ENCODE data around the gene IL3RA. TPM values are rescaled to one million over a fixed set of nuclear protein-coding genes. Genes with fewer than 3 reads are reported as not detected.
"Not testable (repeated sequence)": the region's sequence is repeated elsewhere in the genome, so short reads cannot be mapped to it uniquely, and the experiment has no call there.

The IL3RA gene
- total RNA-seq, 1 donor from 2014 or later: 77.7 TPM

DNA sequence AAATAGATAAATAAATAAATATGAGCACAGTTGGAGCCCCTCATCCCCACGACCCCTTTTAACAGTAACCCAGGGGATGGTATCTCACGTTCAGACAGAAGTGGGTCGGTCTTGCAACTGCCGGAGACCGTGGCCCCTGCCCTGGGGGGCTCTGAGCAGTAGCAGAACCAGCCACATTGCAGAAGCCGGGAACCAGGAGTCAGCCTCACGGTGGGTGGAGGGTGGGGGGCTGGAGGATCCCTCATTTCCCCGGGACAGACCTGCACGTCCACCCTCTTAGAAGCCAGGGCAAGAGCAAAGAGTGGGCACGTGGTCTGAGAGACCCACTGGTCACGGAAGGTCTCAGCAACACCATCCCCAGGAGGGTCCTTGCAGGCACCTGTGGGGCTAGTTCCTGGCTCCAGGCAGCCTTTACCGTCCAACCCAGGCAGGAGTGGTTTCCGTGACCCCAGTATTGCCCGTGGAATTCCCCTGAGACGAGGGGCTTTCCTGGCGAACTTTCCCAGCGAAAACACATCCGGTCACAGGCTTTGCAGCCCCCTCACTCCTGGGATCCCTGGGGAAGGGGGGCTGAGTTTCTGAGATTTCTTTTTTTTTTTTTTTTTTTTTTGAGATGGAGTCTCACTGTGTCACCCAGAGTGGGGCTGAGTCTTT is 8.8 kb upstream of the IL3RA start:
- DNase-seq (ENCODE audit: extremely low read depth, low read depth, low spot score): no peak

- no peak for DNase-seq (ENCODE audit: extremely low read depth, low read depth, low spot score)
These were observed 6.0 kb upstream of the IL3RA start for GRCh38 chrX:1330605-1331004.

DNA sequence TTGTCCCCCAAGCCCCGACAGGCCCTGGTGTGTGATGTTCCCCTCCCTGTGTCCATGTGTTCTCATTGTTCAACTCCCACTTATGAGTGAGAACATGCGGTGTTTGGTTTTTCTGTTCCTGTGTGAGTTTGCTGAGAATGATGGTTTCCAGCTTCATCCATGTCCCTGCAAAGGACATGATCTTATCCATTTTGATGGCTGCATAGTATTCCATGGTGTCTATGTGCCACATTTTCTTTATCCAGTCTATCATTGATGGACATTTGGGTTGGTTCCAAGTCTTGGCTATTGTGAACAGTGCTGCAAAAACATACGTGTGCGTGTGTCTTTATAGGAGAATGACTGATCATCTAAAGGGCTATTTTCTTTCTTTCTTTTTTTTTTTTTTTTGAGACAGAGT is 4.2 kb upstream of the IL3RA start:
- not testable (repeated sequence) for DNase-seq (ENCODE audit: extremely low read depth, low read depth, low spot score)

- no peak for DNase-seq (ENCODE audit: extremely low read depth, low read depth, low spot score)
These were observed 1.7 kb upstream of the IL3RA start for GRCh38 chrX:1334854-1335253.

- DNase-seq (ENCODE audit: extremely low read depth, low read depth, low spot score): no peak
These were observed 579 bp downstream of the IL3RA start for GRCh38 chrX:1336948-1337779.

DNA sequence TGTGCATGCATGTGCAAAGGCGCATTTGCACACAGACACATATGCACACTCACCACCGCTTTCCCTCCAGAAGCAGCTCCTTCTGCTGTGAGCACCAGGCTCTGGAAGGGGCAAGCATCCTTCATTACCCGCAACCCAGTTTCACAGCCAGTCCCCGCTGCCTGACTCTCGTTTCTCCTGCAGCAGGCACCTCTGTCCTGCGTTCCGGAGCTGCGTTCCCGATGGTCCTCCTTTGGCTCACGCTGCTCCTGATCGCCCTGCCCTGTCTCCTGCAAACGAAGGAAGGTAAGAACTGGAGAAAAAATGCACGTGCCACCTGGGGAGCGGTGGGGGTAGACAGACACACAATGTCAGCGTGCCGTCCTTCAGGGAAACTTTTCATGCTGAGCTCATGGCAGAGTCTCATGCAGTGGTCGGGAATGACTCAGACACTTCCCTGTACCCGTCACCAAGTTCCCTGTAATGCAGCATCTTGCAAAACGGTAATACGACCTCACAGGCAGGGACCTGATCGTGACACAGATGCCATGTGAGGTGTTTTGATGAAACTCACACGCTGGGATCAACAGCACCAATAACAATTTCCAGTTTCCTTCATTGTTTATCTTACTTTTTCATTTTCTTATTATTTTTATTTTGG is 5.1 kb downstream of the IL3RA start:
- DNase-seq (ENCODE audit: extremely low read depth, low read depth, low spot score): no peak

GRCh38 chrX:1349606-1350005 is 13.0 kb downstream of the IL3RA start:
- DNase-seq (ENCODE audit: extremely low read depth, low read depth, low spot score): not testable (repeated sequence)

DNA sequence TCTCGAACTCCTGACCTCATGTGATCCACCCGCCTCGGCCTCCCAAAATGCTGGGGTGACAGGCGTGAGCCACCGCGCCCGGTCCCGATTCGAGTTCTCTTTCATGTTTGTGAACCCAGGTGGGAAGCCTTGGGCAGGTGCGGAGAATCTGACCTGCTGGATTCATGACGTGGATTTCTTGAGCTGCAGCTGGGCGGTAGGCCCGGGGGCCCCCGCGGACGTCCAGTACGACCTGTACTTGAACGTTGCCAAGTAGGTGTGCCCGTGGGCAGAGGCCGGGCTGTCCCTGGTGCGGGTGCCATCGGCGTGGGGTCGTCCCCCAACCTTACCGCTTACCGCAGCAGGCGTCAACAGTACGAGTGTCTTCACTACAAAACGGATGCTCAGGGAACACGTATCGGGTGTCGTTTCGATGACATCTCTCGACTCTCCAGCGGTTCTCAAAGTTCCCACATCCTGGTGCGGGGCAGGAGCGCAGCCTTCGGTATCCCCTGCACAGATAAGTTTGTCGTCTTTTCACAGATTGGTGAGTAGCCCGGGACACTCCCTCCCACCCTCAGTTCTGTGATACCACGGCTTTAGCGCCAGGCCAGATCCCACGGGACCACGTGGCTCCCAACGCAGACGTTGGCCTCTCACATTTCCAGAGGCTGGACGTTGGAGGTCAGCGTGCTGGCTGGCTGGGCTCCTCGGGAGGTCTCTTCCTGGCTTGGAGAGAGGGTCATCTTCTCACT is 15.6 kb downstream of the IL3RA start:
- no peak for DNase-seq (ENCODE audit: extremely low read depth, low read depth, low spot score)

DNA sequence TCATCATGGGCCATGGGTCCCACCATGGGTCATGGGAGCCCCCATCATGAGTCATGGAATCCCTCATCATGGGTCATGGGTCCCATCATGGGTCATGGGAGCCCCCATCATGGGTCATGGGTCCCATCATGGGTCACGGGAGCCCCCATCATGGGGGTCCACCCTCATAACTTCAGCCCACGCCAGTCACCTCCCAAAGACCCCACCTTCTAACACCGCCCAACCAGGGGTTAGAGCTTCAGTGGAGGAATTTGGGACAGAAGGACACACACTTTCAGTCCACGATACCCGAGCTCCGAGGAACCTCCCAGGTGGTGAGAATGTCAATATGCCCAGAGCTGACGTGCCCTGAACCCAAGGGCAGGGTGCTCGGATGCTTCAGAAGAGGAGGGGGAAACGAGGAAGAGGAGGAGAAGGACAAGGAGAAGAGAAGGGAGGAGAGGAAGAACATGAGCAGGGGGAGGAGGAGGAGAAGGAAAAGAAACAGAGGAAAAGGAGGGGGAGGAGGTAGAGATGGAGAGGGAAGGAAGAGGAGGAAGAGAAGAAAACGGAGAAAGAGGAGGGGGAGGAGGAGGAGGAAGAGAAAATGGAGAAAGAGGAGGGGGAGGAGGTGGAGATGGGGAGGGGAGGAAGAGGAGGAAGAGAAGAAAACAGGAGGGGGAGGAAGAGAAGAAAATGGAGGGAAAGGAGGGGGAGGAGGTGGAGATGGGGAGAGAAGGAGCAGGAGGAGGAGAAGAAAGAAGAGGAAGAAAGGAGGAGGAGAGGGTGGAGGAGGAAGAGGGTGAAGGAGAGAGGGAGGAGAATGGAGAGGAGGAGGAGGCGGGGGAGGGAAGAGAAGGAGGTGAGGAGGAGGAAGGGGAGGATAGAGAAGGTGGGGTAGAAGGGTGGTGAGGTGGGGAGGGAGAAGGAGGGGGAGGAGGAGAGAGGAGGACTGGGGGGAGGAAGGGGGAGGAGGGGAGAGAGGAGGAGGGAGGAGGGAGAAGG is 17.7 kb downstream of the IL3RA start:
- no peak for DNase-seq (ENCODE audit: extremely low read depth, low read depth, low spot score)

DNA sequence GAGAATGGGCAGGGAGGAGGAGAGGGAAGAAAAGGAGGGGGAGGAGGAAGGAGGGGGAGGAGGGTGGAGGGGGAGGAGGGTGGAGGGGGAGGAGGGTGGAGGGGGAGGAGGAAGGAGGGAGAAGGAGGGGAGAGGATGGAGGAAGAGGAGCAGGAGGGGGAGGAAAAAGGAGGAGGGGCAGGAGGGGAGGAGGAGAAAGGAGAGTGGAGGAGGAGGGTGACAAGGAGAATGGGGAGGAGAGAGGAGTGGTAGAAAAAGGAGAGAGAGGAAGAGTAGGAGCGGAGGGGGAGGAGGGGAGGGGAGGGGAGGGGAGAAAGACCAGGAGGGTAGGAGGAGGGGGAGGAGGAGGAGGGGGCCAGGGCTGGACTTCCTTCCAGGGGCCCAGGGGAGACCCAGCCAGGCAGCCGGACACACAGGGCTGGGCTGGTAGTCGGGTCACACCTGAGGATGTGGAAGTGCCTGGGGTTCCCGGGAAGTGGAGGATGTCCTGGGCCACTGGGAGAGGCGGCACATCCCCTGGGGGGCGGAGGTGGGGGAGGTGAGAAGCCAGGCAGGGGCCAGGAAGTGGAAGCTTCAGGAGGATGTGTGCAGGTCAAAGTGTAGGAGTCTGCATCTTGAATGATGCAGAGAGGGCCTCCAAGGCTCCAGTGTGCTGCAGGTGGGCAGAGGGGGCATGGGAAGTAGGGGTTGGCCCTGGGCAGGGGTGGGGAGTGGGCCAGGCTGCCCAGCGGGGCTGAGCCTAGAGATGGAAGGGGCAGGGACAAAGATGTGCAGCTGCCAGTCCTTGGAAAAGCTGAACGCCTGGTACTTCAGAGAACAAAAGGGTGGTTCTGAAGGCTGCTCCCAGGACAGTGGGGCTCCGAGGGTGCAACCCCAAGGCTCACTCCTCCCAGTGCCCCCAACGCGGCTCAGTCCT is 18.8 kb downstream of the IL3RA start:
- DNase-seq (ENCODE audit: extremely low read depth, low read depth, low spot score): no peak

DNA sequence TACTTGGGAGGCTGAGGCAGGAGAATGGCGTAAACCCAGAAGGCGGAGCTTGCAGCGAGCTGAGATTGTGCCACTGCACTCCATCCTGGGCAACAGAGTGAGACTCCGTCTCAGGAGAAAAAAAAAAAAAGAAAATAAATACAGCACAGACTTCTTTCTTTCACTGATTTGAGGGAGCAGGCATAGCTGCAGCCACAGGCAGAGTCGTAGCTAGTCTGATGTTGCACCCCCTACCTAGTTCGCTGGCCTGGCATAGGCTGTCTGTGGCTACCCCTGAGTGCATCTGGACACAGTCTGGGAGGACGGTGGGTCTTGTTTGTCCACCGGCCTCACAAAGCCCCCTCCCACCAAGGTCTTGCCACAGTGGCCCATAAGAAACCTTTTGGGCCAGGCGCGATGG is 21.4 kb downstream of the IL3RA start:
- no peak for DNase-seq (ENCODE audit: extremely low read depth, low read depth, low spot score)

DNA sequence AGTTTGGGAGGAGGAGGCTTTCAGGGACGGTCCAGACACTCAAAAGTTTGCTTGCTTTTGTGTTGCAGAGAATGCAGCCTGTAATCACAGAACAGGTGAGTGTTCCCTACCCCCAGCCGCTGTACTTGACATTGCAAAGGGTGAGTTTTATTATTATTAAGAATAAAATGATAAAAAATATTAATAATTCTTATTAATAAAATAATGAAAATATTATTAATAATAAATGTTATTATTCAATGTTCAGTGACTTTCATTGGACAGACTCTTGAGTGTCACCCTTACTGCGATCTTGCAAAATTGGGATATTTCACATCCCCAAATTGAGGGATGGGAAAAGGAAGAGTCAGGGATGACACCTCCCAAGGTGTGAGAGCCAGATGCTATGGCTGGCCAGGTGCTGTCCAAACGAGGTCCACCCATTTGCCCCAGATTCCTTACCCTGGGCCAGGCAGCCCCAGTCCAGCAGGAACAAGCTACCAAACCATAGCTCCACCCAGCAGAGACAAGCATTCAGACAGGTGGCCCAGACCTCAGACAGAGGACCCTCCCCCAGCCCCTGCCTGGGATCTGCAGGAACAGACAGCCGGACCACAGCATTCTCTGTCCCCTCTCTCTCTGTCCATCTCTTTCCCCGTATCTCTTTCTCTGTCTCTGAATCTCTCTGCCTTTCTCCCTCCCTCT is 22.4 kb downstream of the IL3RA start:
- DNase-seq (ENCODE audit: extremely low read depth, low read depth, low spot score): no peak

GRCh38 chrX:1359477-1359873 is 22.9 kb downstream of the IL3RA start:
- no peak for DNase-seq (ENCODE audit: extremely low read depth, low read depth, low spot score)

DNA sequence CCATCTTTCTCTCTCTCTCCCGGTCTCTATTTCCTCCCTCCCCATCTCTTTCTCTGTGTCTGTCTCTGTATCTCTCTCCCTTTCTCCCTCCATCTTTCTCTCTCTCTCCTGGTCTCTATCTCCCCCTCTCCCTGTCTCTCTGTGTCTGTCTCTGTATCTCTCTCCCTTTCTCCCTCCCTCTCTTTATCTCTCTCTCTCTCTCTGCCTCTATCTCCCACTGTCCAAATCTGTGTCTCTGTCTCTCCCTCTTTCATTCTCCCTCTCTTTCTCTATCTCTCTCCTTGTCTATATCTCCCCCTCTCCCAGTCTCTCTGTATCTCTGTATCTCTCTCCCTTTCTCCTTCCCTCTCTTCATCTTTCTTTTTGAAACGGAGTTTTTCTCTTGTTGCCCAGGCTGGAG is 23.6 kb downstream of the IL3RA start:
- no peak for DNase-seq (ENCODE audit: extremely low read depth, low read depth, low spot score)

- no peak for DNase-seq (ENCODE audit: extremely low read depth, low read depth, low spot score)
These were observed 24.7 kb downstream of the IL3RA start for GRCh38 chrX:1361275-1361674.

GRCh38 chrX:1361910-1362309 is 25.3 kb downstream of the IL3RA start:
- no peak for DNase-seq (ENCODE audit: extremely low read depth, low read depth, low spot score)

GRCh38 chrX:1366363-1366762 is 29.8 kb downstream of the IL3RA start:
- not testable (repeated sequence) for DNase-seq (ENCODE audit: extremely low read depth, low read depth, low spot score)

- DNase-seq (ENCODE audit: extremely low read depth, low read depth, low spot score): no peak
These were observed 31.8 kb downstream of the IL3RA start for GRCh38 chrX:1368385-1368698.

All from glomerular endothelial cell (primary cell).